HFFc6 (cell line): ENCODE data around the gene CDK6. TPM values are rescaled to one million over a fixed set of nuclear protein-coding genes. Genes with fewer than 3 reads are reported as not detected.

ENCODE experiments used
- DNase-seq: peaks from one replicate; pipeline ENCODE4 v3.0.0-alpha.2; 2018
- H3K27ac Mint-ChIP-seq: 2 replicates; pipeline ENCODE4 v1.8.0; 2020; ENCODE audit warnings: mild to moderate bottlenecking, mixed read lengths
- H3K27me3 Mint-ChIP-seq: 2 replicates; pipeline ENCODE4 v1.8.0; 2021; ENCODE audit warnings: mild to moderate bottlenecking, moderate library complexity, mixed read lengths; ENCODE audit not compliant: insufficient read depth
- H3K36me3 Mint-ChIP-seq: 2 replicates; pipeline ENCODE4 v1.8.0; 2021; ENCODE audit warnings: low read depth, mixed read lengths
- H3K4me1 Mint-ChIP-seq: 2 replicates; pipeline ENCODE4 v1.8.0; 2020; ENCODE audit warnings: low read depth, mixed read lengths
- H3K4me3 Mint-ChIP-seq: 2 replicates; pipeline ENCODE4 v1.8.0; 2020; ENCODE audit warnings: mild to moderate bottlenecking, moderate library complexity, mixed read lengths
- H3K9me3 Mint-ChIP-seq: 2 replicates; pipeline ENCODE4 v1.8.0; 2020; ENCODE audit warnings: mild to moderate bottlenecking, mixed read lengths
- total RNA-seq, 6 experiments: library from RNA; stranded (reverse); fragmentation: NEBNext Ultra II Directional; extraction: Animal tissue kit (Norgen Biotek cat#: 25700); gene quantifications; 2 replicates in 1 of 6; 3 replicates in 5 of 6; pipeline ENCODE4 v1.2.3, GENCODE V29; 2021
- TF ChIP-seq, protein P1 (sequence below): fragments of 200-600 bp; sonication (generic); IDR thresholded peaks from 2 replicates; pipeline ENCODE4 v1.5.0; 2021; ENCODE audit warnings: antibody characterized with exemption, mild to moderate bottlenecking

CDK6 gene
- total RNA-seq, 6 experiments from 2014 or later = 54.5 to 90.0 (median 58.9) TPM

- Mint-ChIP-seq H3K9me3 (peaks cover 10% of the 10 kb centered on the region), H3K4me1 (peaks cover 16% of the 10 kb centered on the region), H3K4me3 (no peak overlapping the region), H3K27ac (no peak overlapping the region), H3K27me3 (no peaks in the 10 kb centered on the region; the same call in 1 of the 2 replicates), H3K36me3 (peaks cover 18% of the 10 kb centered on the region)
- TF ChIP-seq, protein P1, sequence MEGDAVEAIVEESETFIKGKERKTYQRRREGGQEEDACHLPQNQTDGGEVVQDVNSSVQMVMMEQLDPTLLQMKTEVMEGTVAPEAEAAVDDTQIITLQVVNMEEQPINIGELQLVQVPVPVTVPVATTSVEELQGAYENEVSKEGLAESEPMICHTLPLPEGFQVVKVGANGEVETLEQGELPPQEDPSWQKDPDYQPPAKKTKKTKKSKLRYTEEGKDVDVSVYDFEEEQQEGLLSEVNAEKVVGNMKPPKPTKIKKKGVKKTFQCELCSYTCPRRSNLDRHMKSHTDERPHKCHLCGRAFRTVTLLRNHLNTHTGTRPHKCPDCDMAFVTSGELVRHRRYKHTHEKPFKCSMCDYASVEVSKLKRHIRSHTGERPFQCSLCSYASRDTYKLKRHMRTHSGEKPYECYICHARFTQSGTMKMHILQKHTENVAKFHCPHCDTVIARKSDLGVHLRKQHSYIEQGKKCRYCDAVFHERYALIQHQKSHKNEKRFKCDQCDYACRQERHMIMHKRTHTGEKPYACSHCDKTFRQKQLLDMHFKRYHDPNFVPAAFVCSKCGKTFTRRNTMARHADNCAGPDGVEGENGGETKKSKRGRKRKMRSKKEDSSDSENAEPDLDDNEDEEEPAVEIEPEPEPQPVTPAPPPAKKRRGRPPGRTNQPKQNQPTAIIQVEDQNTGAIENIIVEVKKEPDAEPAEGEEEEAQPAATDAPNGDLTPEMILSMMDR = peak; percentile 48; the same call in 1 of the 2 replicates
- peak; percentile 9 for DNase-seq
Measured at GRCh38 chr7:92880212-92881090, 44.1 kb upstream of the CDK6 start.

DNA sequence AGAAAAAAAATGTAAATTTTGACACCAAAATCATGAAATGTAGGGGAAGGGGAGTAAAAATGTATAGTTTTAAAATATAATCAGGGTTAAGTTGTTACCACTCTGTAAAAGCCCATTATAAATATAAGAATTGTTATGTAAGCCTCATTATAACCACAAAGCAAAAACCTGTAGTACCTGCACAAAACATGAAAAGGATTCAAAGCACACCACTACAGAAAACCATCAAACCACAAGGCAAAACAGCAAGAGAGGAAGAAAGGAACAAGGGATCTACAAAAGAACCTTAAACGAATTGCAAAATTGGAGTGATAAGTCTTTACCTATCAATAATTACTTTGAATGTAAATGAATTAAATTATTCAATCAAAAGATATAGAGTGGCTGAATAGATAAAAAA, 41.0 kb upstream of the CDK6 start:
- H3K36me3 Mint-ChIP-seq = peaks cover 3% of the 10 kb centered on the region
- H3K4me3 Mint-ChIP-seq = no peak overlapping the region
- DNase-seq = no peak
- H3K4me1 Mint-ChIP-seq = peaks cover 25% of the 10 kb centered on the region
- no peaks in the 10 kb centered on the region; the same call in 1 of the 2 replicates for H3K27me3 Mint-ChIP-seq
- no peak overlapping the region for H3K27ac Mint-ChIP-seq
- TF ChIP-seq, protein P1 = no peak
- H3K9me3 Mint-ChIP-seq = peaks cover 5% of the 10 kb centered on the region; the same call in 1 of the 2 replicates

GRCh38 chr7:92876836-92877235, 40.5 kb upstream of the CDK6 start:
- no peak for DNase-seq
- Mint-ChIP-seq H3K4me1 (peaks cover 28% of the 10 kb centered on the region), H3K27me3 (no peaks in the 10 kb centered on the region; the same call in 1 of the 2 replicates), H3K36me3 (no peaks in the 10 kb centered on the region; the same call in 1 of the 2 replicates), H3K9me3 (no peaks in the 10 kb centered on the region), H3K4me3 (no peak overlapping the region), H3K27ac (no peak overlapping the region)
- TF ChIP-seq, protein P1 = no peak

- Mint-ChIP-seq H3K4me1 (peaks cover 28% of the 10 kb centered on the region), H3K27me3 (no peaks in the 10 kb centered on the region; the same call in 1 of the 2 replicates), H3K27ac (no peak overlapping the region), H3K9me3 (peaks cover 6% of the 10 kb centered on the region; the same call in 1 of the 2 replicates), H3K4me3 (no peak overlapping the region), H3K36me3 (peaks cover 6% of the 10 kb centered on the region)
- DNase-seq = no peak
- TF ChIP-seq, protein P1 = no peak
Measured at GRCh38 chr7:92875719-92876118, 39.3 kb upstream of the CDK6 start.

GRCh38 chr7:92875173-92875572, 38.8 kb upstream of the CDK6 start:
- H3K4me1 Mint-ChIP-seq = peaks cover 28% of the 10 kb centered on the region
- peaks cover 10% of the 10 kb centered on the region for H3K36me3 Mint-ChIP-seq
- no peak overlapping the region for H3K4me3 Mint-ChIP-seq
- H3K9me3 Mint-ChIP-seq = peaks cover 8% of the 10 kb centered on the region; the same call in 1 of the 2 replicates
- H3K27me3 Mint-ChIP-seq = no peaks in the 10 kb centered on the region; the same call in 1 of the 2 replicates
- no peak for DNase-seq
- TF ChIP-seq, protein P1 = no peak
- H3K27ac Mint-ChIP-seq = no peak overlapping the region
